ENCODE data around the gene ANKMY2.

Gene ANKMY2

GRCh38 chr7:16554518-16555236, 90.9 kb downstream of the ANKMY2 start:
- DNase-seq (ENCODE audit: low read depth, low spot score) = no peak
- H3K27ac ChIP-seq = no peak overlapping the region
- TF ChIP-seq FOXP2 (optimal IDR thresholded peaks at IDR 0.05; ENCODE audit: control extremely low read depth, extremely low read length, insufficient read depth) (no peak), POLR2AphosphoS5 (IDR thresholded peaks at IDR 0.05; ENCODE audit: borderline replicate concordance, low read depth, low read length) (no peak), EZH2 (IDR thresholded peaks at IDR 0.05) (no peak)
- H3K4me3 ChIP-seq = no peak overlapping the region
- no peak overlapping the region for H3K9ac ChIP-seq (ENCODE audit: insufficient read length)
- no peaks in the 10 kb centered on the region for H3K36me3 ChIP-seq (ENCODE audit: insufficient read depth, low read length)
- H3K9me3 ChIP-seq (ENCODE audit: low read depth, low read length) = no peaks in the 10 kb centered on the region

GRCh38 chr7:16550671-16551070, 94.9 kb downstream of the ANKMY2 start:
- no peak overlapping the region for H3K27ac ChIP-seq
- TF ChIP-seq POLR2AphosphoS5 (IDR thresholded peaks at IDR 0.05; ENCODE audit: borderline replicate concordance, low read depth, low read length) (no peak), FOXP2 (optimal IDR thresholded peaks at IDR 0.05; ENCODE audit: control extremely low read depth, extremely low read length, insufficient read depth) (no peak), EZH2 (IDR thresholded peaks at IDR 0.05) (no peak)
- no peaks in the 10 kb centered on the region for H3K9me3 ChIP-seq (ENCODE audit: low read depth, low read length)
- no peak overlapping the region for H3K4me3 ChIP-seq
- no peak for DNase-seq (ENCODE audit: low read depth, low spot score)
- no peaks in the 10 kb centered on the region for H3K36me3 ChIP-seq (ENCODE audit: insufficient read depth, low read length)
- no peak overlapping the region for H3K9ac ChIP-seq (ENCODE audit: insufficient read length)
